Measurements from ENCODE around the gene DDX42. TPM values are rescaled to one million over a fixed set of nuclear protein-coding genes. Genes with fewer than 3 reads are reported as not detected.

DDX42 gene
- total RNA-seq, 1 donor from 2014 or later = 104 TPM

GRCh38 chr17:63836811-63837210 is 62.8 kb downstream of the DDX42 start:
- H2AFZ ChIP-seq (replicated peaks) = no peak overlapping the region
- TF ChIP-seq EZH2 (IDR thresholded peaks at IDR 0.05) (no peak), CTCF (IDR thresholded peaks at IDR 0.05) (no peak)
- no peak overlapping the region for H3K4me2 ChIP-seq
- peaks cover 21% of the 10 kb centered on the region for H3K4me1 ChIP-seq
- Mint-ChIP-seq H3K27me3 (ENCODE audit: insufficient read depth, low read depth) (peaks cover 3% of the 10 kb centered on the region), H3K9me3 (no peaks in the 10 kb centered on the region), H3K36me3 (peaks cover 18% of the 10 kb centered on the region), H3K4me1 (peaks cover 25% of the 10 kb centered on the region), H3K27ac (no peak overlapping the region), H3K4me3 (no peak overlapping the region)
- H3K27ac ChIP-seq = no peak overlapping the region
- peaks cover 45% of the 10 kb centered on the region for H3K79me2 ChIP-seq (ENCODE audit: low read depth)
- peaks cover 34% of the 10 kb centered on the region for H3F3A ChIP-seq (ENCODE audit: low read depth)
- no peaks in the 10 kb centered on the region for H3K27me3 ChIP-seq
- no peaks in the 10 kb centered on the region for H3K36me3 ChIP-seq
- DNase-seq (ENCODE audit: low spot score) = no peak
- no peak overlapping the region for H3K9ac ChIP-seq
- H4K20me1 ChIP-seq (ENCODE audit: low read depth) = peaks cover 29% of the 10 kb centered on the region
- no peak overlapping the region for H3K4me3 ChIP-seq
- H3K9me3 ChIP-seq (ENCODE audit: low read depth) = no peaks in the 10 kb centered on the region

- TF ChIP-seq EZH2phosphoT487 (IDR thresholded peaks at IDR 0.05) = no peak
- no peak for TF ChIP-seq CTCF (IDR thresholded peaks at IDR 0.05)
- TF ChIP-seq EZH2 (IDR thresholded peaks at IDR 0.05) = no peak
- Mint-ChIP-seq H3K27ac (no peak overlapping the region), H3K27me3 (ENCODE audit: insufficient read depth, low read depth) (peaks cover under 1% of the 10 kb centered on the region), H3K9me3 (no peaks in the 10 kb centered on the region), H3K4me3 (no peak overlapping the region), H3K4me1 (peaks cover 25% of the 10 kb centered on the region), H3K36me3 (peaks cover 12% of the 10 kb centered on the region)
- Histone ChIP-seq H3K9me3 (ENCODE audit: low read depth) (no peaks in the 10 kb centered on the region), H3K4me1 (peaks cover 21% of the 10 kb centered on the region), H3K27me3 (no peaks in the 10 kb centered on the region), H3K4me3 (no peak overlapping the region), H3K9ac (no peak overlapping the region), H3K79me2 (ENCODE audit: low read depth) (peaks cover 46% of the 10 kb centered on the region), H3F3A (ENCODE audit: low read depth) (peaks cover 34% of the 10 kb centered on the region), H3K4me2 (no peak overlapping the region), H3K27ac (no peak overlapping the region), H4K20me1 (ENCODE audit: low read depth) (peaks cover 29% of the 10 kb centered on the region), H2AFZ (replicated peaks) (no peak overlapping the region), H3K36me3 (no peaks in the 10 kb centered on the region)
- no peak for DNase-seq (ENCODE audit: low spot score)
These were observed 63.5 kb downstream of the DDX42 start for GRCh38 chr17:63837480-63837879.

GRCh38 chr17:63837962-63838600 is 64.1 kb downstream of the DDX42 start:
- no peak overlapping the region for H3K27ac ChIP-seq
- no peak overlapping the region for H3K4me2 ChIP-seq
- no peak for DNase-seq (ENCODE audit: low spot score)
- Mint-ChIP-seq H3K27ac (no peak overlapping the region), H3K27me3 (ENCODE audit: insufficient read depth, low read depth) (no peaks in the 10 kb centered on the region), H3K9me3 (no peaks in the 10 kb centered on the region), H3K4me1 (peaks cover 25% of the 10 kb centered on the region), H3K4me3 (no peak overlapping the region), H3K36me3 (peaks cover 11% of the 10 kb centered on the region)
- H4K20me1 ChIP-seq (ENCODE audit: low read depth) = peaks cover 29% of the 10 kb centered on the region
- H3K9me3 ChIP-seq (ENCODE audit: low read depth) = no peaks in the 10 kb centered on the region
- no peaks in the 10 kb centered on the region for H3K36me3 ChIP-seq
- H3F3A ChIP-seq (ENCODE audit: low read depth) = peaks cover 31% of the 10 kb centered on the region
- no peaks in the 10 kb centered on the region for H3K27me3 ChIP-seq
- H3K9ac ChIP-seq = no peak overlapping the region
- H3K79me2 ChIP-seq (ENCODE audit: low read depth) = peaks cover 46% of the 10 kb centered on the region
- TF ChIP-seq CTCF (IDR thresholded peaks at IDR 0.05) = no peak
- TF ChIP-seq EZH2phosphoT487 (IDR thresholded peaks at IDR 0.05) = no peak
- no peak for TF ChIP-seq EZH2 (IDR thresholded peaks at IDR 0.05)
- H3K4me1 ChIP-seq = peaks cover 21% of the 10 kb centered on the region
- no peak overlapping the region for H2AFZ ChIP-seq (replicated peaks)
- H3K4me3 ChIP-seq = no peak overlapping the region
